Heart left ventricle (tissue), 16 donors: ENCODE measurements around the gene LYRM7. TPM values are rescaled to one million over a fixed set of nuclear protein-coding genes. Genes with fewer than 3 reads are reported as not detected.
"Not testable (repeated sequence)": the region's sequence is repeated elsewhere in the genome, so short reads cannot be mapped to it uniquely, and the experiment has no call there.

Experiments used
- ATAC-seq, 4 donors: fragments of 200-7000 bp; cut with Tn5 transposase; one replicate each; pipeline ENCODE4 v1.9.1; 2020 to 2022; ENCODE audit warnings: moderate library complexity in 4 of 4, mild to moderate bottlenecking in 3 of 4, moderate number of reproducible peaks in 1 of 4
- DNase-seq, 5 donors: peaks; one replicate each; pipeline ENCODE4 v3.0.0-alpha.2; 2020
- H3K27ac ChIP-seq, 12 donors: fragments of 200-600 bp; sonication (generic) in 4 of 12; one replicate each; pipeline versions ENCODE4 v1.5.0 to v1.8.0; 2016 to 2022; ENCODE audit warnings: mild to moderate bottlenecking in 2 of 12
- H3K27me3 ChIP-seq, 9 donors: fragments of 200-600 bp; sonication (generic) in 2 of 9; one replicate each; pipeline versions ENCODE4 v1.5.1 to v1.8.0; 2016 to 2022; ENCODE audit warnings: mild to moderate bottlenecking in 3 of 9
- H3K36me3 ChIP-seq, 9 donors: fragments of 200-600 bp; sonication (generic) in 2 of 9; one replicate each; pipeline versions ENCODE4 v1.5.0 to v1.8.0; 2018 to 2022; ENCODE audit warnings: mild to moderate bottlenecking in 2 of 9
- H3K4me1 ChIP-seq, 12 donors: fragments of 200-600 bp; sonication (generic) in 4 of 12; one replicate each; pipeline versions ENCODE4 v1.5.0 to v1.8.0; 2016 to 2022; ENCODE audit warnings: mild to moderate bottlenecking in 3 of 12
- H3K4me3 ChIP-seq, 12 donors: fragments of 200-600 bp; sonication (generic) in 4 of 12; one replicate each; pipeline versions ENCODE4 v1.5.0 to v1.8.0; 2017 to 2022; ENCODE audit warnings: mild to moderate bottlenecking in 9 of 12, moderate library complexity in 4 of 12
- H3K9me3 ChIP-seq, 12 donors: fragments of 200-600 bp; sonication (generic) in 4 of 12; one replicate each; pipeline versions ENCODE4 v1.5.0 to v1.8.0; 2016 to 2022; ENCODE audit warnings: mild to moderate bottlenecking in 1 of 12
- POLR2A ChIP-seq, 2 donors: fragments of 450-650 bp; IDR thresholded peaks; one replicate each; pipeline ENCODE4 v1.6.1; 2017; ENCODE audit warnings: antibody characterized with exemption in 2 of 2, mild to moderate bottlenecking in 2 of 2, moderate library complexity in 2 of 2
- WGBS, 4 donors: extraction: QIAGEN DNeasy Blood & Tissue Kit in 2 of 4; methylation state at CpG; one replicate each; pipeline versions ENCODE4 v1.1.5 to v1.1.7; 2013 to 2018; 5-methylcytosine and 5-hydroxymethylcytosine counted together
- intact Hi-C, 10 donors: fragments of 100-400 bp; cut with DNase I; formaldehyde crosslinking; loops; one replicate each; pipeline versions ENCODE4 v1.11.1 to v1.14.2; 2022
- long read RNA-seq, 3 donors: library from polyadenylated mRNA; unstranded; transcript quantifications; one replicate each; pipeline ENCODE4 v2.0.0, GENCODE V29; 2020 to 2021
- polyA plus RNA-seq, 2 donors: library from polyadenylated mRNA; stranded (reverse); fragments of 200-250 nt; gene quantifications; one replicate each; pipeline ENCODE4 v1.2.3, GENCODE V29; 2013
- total RNA-seq, 9 donors: library from RNA; depleted of rRNA in 2 of 9; stranded (reverse); fragments of >200 nt in 2 of 9; fragmentation: NEBNext Ultra II Directional in 3 of 9; extraction: Animal tissue kit (Norgen Biotek cat#: 25700) in 3 of 9; gene quantifications; one replicate each; pipeline versions ENCODE4 v1.1.0 to v1.2.4, GENCODE V29; 2016 to 2023
- TF ChIP-seq, protein P1 (sequence below), 12 donors: fragments of 200-600 bp; sonication (generic) in 4 of 12; IDR thresholded peaks; one replicate each; pipeline versions ENCODE4 v1.5.0 to v1.8.0; 2018 to 2022; ENCODE audit warnings: antibody characterized with exemption in 12 of 12, mild to moderate bottlenecking in 5 of 12
- donor health status: ischemic (EF 13 %, LVEDD 7.1; RV severe dilation, severe dysfunction).
- donor health status: healthy with polysubstance abuse.
- donor health status: DM: no; HTN: yes; CAD: no.
- donor health status: DM: no; HTN: no; CAD: no.
- donor health status: ischemic (EF 25% LVEDD 6.9; RV normal size, moderate dysfunction).
- donor health status: ischemic (EF 25% LVEDD 5.7; RV mildly dilated, moderate dysfunction).
- donor health status: healthy.
- donor health status: DM: yes; HTN: yes; CAD: no.
- donor health status: ischemic (EF 35%, LVEDD 5.7; RV mildly dilated, moderate dysfunction).
- donor health status: nonischemic (EF 11% LVEDD 7.7; RV severe dilation, severe dysfunction).
- donor health status: DM: yes; HTN: yes; CAD: no.
- donor health status: PGD.
- donor health status: ischemic (EF 29% LVEDD 5.4; RV normal size, mild dysfunction).
- donor health status: nonischemic (EF 23%, LVEDD 6.1; RV moderate dilation, normal function).

Gene LYRM7
- total RNA-seq (10 to 100 TPM; 11.8 to 27.1 (median 20.3) TPM), polyA plus RNA-seq (10 to 100 TPM; 11.9 to 14.0 TPM)
- long read RNA-seq, donor 1, full-length matches to known transcripts, result 51 of 66 reads
- long read RNA-seq, donor 1, partial matches to known transcripts, result 0 of 66 reads
- long read RNA-seq, donor 1, other reads (novel, unspliced or antisense), result 15 of 66 reads
- long read RNA-seq, donor 2, full-length matches to known transcripts, result 94 of 104 reads
- long read RNA-seq, donor 2, partial matches to known transcripts, result 4 of 104 reads
- long read RNA-seq, donor 2, other reads (novel, unspliced or antisense), result 6 of 104 reads
- long read RNA-seq, donor 3, full-length matches to known transcripts, result 31 of 38 reads
- long read RNA-seq, donor 3, partial matches to known transcripts, result 0 of 38 reads
- long read RNA-seq, donor 3, other reads (novel, unspliced or antisense), result 7 of 38 reads

DNA sequence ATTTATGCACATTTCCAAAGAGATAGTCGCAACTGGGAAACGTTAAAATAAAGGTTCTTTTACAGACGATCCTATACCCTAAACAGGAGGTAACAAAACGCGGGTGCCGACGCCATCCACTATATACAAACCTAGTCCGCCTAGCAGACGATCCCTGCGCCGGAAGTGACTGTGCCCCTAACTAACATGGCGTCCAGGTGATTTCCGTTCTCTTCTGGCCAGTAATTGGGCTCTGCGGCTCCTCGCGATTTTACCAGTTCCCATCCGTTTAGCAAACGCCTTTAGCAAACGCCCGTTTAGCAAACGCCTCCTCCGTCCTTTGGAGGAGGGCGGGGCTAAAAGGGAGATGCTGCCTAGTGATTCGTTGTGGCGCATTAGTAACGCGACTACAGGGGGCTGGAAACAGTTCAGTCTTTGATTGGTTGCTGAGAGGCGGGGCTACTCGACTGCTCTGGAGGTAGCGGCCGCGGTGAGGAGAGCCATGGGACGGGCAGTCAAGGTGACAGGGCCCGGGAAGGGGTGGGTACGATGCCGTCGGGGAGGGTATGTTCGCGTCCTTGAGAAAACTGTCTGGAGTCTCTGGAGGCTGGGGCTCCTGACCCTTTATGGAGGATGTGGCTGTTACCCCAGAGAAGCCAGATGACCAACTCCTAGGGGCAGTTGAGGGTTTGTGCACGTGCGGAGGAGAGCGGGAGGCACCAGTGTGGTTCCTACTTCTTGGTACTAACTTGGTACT lies at the start of gene LYRM7:
Gene LYRM7, plus strand, starts transcription at position 405 of the 736 bp plus-strand sequence. Its CDS starts 77 bp downstream, at position 482.
- ATAC-seq, result peak; percentile 98 to 99 (median 99)
- Histone ChIP-seq H3K4me3 (peak within 1 kb of the TSS; percentile 45 to 78 (median 68)), H3K27me3 (no peaks in the 10 kb centered on the region), H3K4me1 (peaks cover 0 to 23% (median 19%) of the 10 kb centered on the region in 12 donors), H3K36me3 (peaks cover 0 to 3% (median 0%) of the 10 kb centered on the region in 9 donors), H3K27ac (peak within 1 kb of the TSS; percentile 5 to 89 (median 83)), H3K9me3 (no peaks in the 10 kb centered on the region)
- intact Hi-C loops, result loop anchor here in 5 of 10 donors (2.0 to 10.0 kb wide), 5 partner anchors 92 to 627 kb away; partner anchors contain the start of genes CDC42SE2 (in 4 of the 5) and FNIP1 (in 1 of the 5)
- TF ChIP-seq POLR2A (IDR thresholded peaks at IDR 0.05), result peak; percentile 58 to 79
- TF ChIP-seq, protein P1, sequence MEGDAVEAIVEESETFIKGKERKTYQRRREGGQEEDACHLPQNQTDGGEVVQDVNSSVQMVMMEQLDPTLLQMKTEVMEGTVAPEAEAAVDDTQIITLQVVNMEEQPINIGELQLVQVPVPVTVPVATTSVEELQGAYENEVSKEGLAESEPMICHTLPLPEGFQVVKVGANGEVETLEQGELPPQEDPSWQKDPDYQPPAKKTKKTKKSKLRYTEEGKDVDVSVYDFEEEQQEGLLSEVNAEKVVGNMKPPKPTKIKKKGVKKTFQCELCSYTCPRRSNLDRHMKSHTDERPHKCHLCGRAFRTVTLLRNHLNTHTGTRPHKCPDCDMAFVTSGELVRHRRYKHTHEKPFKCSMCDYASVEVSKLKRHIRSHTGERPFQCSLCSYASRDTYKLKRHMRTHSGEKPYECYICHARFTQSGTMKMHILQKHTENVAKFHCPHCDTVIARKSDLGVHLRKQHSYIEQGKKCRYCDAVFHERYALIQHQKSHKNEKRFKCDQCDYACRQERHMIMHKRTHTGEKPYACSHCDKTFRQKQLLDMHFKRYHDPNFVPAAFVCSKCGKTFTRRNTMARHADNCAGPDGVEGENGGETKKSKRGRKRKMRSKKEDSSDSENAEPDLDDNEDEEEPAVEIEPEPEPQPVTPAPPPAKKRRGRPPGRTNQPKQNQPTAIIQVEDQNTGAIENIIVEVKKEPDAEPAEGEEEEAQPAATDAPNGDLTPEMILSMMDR (IDR thresholded peaks at IDR 0.05), result peak in 1 of 12 donors; percentile 13
- DNase-seq, result peak; percentile 93 to 98 (median 97)
- 0 to 1% (median 0%) methylated on average over 41 to 42 of the region's 42 CpGs for WGBS, 4 donors

DNA sequence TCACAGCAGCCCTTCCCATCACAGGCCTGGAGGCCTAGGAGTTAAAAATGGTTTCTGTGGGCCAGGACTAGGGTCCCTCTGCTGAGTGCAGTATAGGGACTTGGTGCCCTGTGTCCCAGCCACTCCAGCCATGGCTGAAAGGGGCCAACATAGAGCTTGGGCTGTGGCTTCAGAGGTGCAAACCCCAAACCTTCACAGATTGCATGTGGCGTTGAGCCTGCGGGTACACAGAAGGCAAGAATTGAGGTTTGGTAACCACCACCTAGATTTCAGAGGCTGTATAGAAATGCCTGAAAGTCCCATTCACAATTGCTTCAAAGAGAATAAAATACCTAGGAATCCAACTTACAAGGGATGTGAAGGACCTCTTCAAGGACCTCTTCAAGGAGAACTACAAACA lies 43.5 kb upstream of the LYRM7 start:
- H3K27ac ChIP-seq, H3K27me3 ChIP-seq, H3K4me3 ChIP-seq, H3K36me3 ChIP-seq, ATAC-seq, H3K4me1 ChIP-seq, intact Hi-C loops, DNase-seq: not testable (repeated sequence)
- H3K9me3 ChIP-seq, result peaks cover 0 to 39% (median 4%) of the 10 kb centered on the region in 12 donors
- WGBS, 4 donors, result 97 to 100% (median 99%) methylated on average over 2 of the region's 2 CpGs

DNA sequence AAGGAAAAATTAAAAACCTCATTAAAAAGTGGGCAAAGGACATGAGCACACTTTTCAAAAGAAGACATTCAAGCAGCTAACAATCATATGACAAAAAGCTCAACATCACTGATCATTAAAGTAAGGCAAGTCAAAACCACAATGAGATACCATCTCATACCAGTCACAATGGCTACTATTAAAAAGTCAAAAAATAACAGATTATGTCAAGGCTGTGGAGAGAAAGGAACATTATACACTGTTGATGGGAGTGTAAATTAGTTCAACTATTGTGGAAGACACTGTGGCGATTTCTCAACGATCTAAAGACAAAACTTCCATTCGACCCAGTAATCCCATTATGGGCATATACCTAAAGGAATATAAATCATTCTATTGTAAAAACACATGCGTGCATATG lies 41.4 kb upstream of the LYRM7 start:
- no peak for TF ChIP-seq POLR2A (IDR thresholded peaks at IDR 0.05)
- TF ChIP-seq, protein P1 (IDR thresholded peaks at IDR 0.05), result no peak
- ATAC-seq (no peak), DNase-seq (no peak)
- no peaks in the 10 kb centered on the region for H3K36me3 ChIP-seq
- H3K27me3 ChIP-seq, result no peaks in the 10 kb centered on the region
- intact Hi-C loops, result no loop called here
- peaks cover 0 to 26% (median under 1%) of the 10 kb centered on the region in 12 donors for H3K9me3 ChIP-seq
- WGBS, 4 donors, result 76 to 88% (median 85%) methylated on average over 4 of the region's 4 CpGs
- H3K27ac ChIP-seq, result no peak overlapping the region
- H3K4me1 ChIP-seq, result no peaks in the 10 kb centered on the region
- no peak overlapping the region for H3K4me3 ChIP-seq

DNA sequence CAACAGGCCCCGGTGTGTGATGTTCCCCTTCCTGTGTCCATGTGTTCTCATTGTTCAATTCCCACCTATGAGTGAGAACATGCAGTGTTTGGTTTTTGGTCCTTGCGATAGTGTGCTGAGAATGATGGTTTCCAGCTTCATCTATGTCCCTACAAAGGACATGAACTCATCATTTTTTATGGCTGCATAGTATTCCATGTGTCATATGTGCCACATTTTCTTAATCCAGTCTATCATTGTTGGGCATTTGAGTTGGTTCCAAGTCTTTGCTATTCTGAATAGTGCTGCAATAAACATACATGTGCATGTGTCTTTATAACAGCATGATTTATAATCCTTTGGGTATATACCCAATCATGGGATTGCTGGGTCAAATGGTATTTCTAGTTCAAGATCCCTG lies 37.7 kb upstream of the LYRM7 start:
- H3K4me3 ChIP-seq, H3K36me3 ChIP-seq, ATAC-seq, H3K27ac ChIP-seq, H3K27me3 ChIP-seq, DNase-seq, intact Hi-C loops, H3K4me1 ChIP-seq: not testable (repeated sequence)
- H3K9me3 ChIP-seq, result peaks cover 0 to 10% (median 0%) of the 10 kb centered on the region in 12 donors
- 64 to 95% (median 81%) methylated on average over 1 to 2 of the region's 2 CpGs for WGBS, 4 donors

- intact Hi-C loops, H3K27me3 ChIP-seq, DNase-seq, H3K4me3 ChIP-seq, H3K36me3 ChIP-seq, H3K27ac ChIP-seq, H3K4me1 ChIP-seq, ATAC-seq: not testable (repeated sequence)
- peaks cover 0 to 10% (median 0%) of the 10 kb centered on the region in 12 donors for H3K9me3 ChIP-seq
- 77 to 86% (median 85%) methylated on average over 5 of the region's 5 CpGs for WGBS, 4 donors
Measured at GRCh38 chr5:131138406-131138805, 32.3 kb upstream of the LYRM7 start.
